ENCODE results near the gene PDXP.
"Not testable (repeated sequence)": the region's sequence is repeated elsewhere in the genome, so short reads cannot be mapped to it uniquely, and the experiment has no call there.

PDXP gene

GRCh38 chr22:37647928-37648327 lies 10.6 kb upstream of the PDXP start:
- DNase-seq, result no peak

- DNase-seq, result no peak
These were observed 7.9 kb upstream of the PDXP start for GRCh38 chr22:37650463-37651136.

- DNase-seq, result no peak
These were observed 3.8 kb upstream of the PDXP start for GRCh38 chr22:37654563-37655251.

GRCh38 chr22:37655252-37655563 lies 3.3 kb upstream of the PDXP start:
- no peak for DNase-seq

- DNase-seq, result not testable (repeated sequence)
These were observed 1.9 kb upstream of the PDXP start for GRCh38 chr22:37656583-37656982.

- no peak for DNase-seq
These were observed 862 bp upstream of the PDXP start for GRCh38 chr22:37657590-37658132.

- DNase-seq, result peak in 3 of 4 experiments; percentile 37 to 78 (median 58)
These were observed 758 bp downstream of the PDXP start for GRCh38 chr22:37659066-37659896.

- no peak for DNase-seq
These were observed 1.6 kb downstream of the PDXP start for GRCh38 chr22:37659897-37660708.

- DNase-seq, result no peak
These were observed 2.2 kb downstream of the PDXP start for GRCh38 chr22:37660709-37661045.

- peak in 2 of 4 experiments; percentile 38 to 41 for DNase-seq
These were observed 2.8 kb downstream of the PDXP start for GRCh38 chr22:37661160-37661924.

GRCh38 chr22:37662039-37662438 lies 3.5 kb downstream of the PDXP start:
- DNase-seq, result peak; percentile 69 to 83 (median 80)

- no peak for DNase-seq
These were observed 5.1 kb downstream of the PDXP start for GRCh38 chr22:37663521-37664140.

- no peak for DNase-seq
These were observed 6.0 kb downstream of the PDXP start for GRCh38 chr22:37664249-37665101.

GRCh38 chr22:37665487-37665886 lies 7.0 kb downstream of the PDXP start:
- no peak for DNase-seq

- DNase-seq, result no peak
These were observed 11.1 kb downstream of the PDXP start for GRCh38 chr22:37669586-37669985.

GRCh38 chr22:37672206-37672919 lies 13.8 kb downstream of the PDXP start:
- no peak for DNase-seq

GRCh38 chr22:37672920-37673455 lies 14.5 kb downstream of the PDXP start:
- DNase-seq, result no peak

- no peak for DNase-seq
These were observed 15.7 kb downstream of the PDXP start for GRCh38 chr22:37674248-37674647.
